T-helper 1 cell (primary cell): ENCODE measurements around the gene TSPAN11.

ENCODE experiments used
- DNase-seq, 5 donors: peaks; one replicate each; pipeline ENCODE4 v3.0.0-alpha.2; 2012 to 2020

TSPAN11 gene

GRCh38 chr12:30961030-30961429 is 34.5 kb downstream of the TSPAN11 start:
- DNase-seq: no peak

- DNase-seq: no peak
Measured at GRCh38 chr12:30962047-30962446, 35.5 kb downstream of the TSPAN11 start.

GRCh38 chr12:30963709-30964564 is 37.4 kb downstream of the TSPAN11 start:
- DNase-seq: no peak

- DNase-seq: no peak
Measured at GRCh38 chr12:30964896-30965612, 38.5 kb downstream of the TSPAN11 start.

GRCh38 chr12:30965613-30965985 is 39.1 kb downstream of the TSPAN11 start:
- DNase-seq: no peak

- DNase-seq: no peak
Measured at GRCh38 chr12:30967026-30967425, 40.5 kb downstream of the TSPAN11 start.

GRCh38 chr12:30968211-30968610 is 41.7 kb downstream of the TSPAN11 start:
- no peak for DNase-seq

- no peak for DNase-seq
Measured at GRCh38 chr12:30969006-30969405, 42.5 kb downstream of the TSPAN11 start.

- no peak for DNase-seq
Measured at GRCh38 chr12:30969606-30970395, 43.3 kb downstream of the TSPAN11 start.

- DNase-seq: no peak
Measured at GRCh38 chr12:30970559-30971197, 44.1 kb downstream of the TSPAN11 start.

- DNase-seq: no peak
Measured at GRCh38 chr12:30972035-30972434, 45.5 kb downstream of the TSPAN11 start.

GRCh38 chr12:30973175-30973574 is 46.6 kb downstream of the TSPAN11 start:
- no peak for DNase-seq

- no peak for DNase-seq
Measured at GRCh38 chr12:30973830-30974229, 47.3 kb downstream of the TSPAN11 start.

GRCh38 chr12:30974746-30975500 is 48.4 kb downstream of the TSPAN11 start:
- no peak for DNase-seq

GRCh38 chr12:30975581-30975980 is 49.0 kb downstream of the TSPAN11 start:
- no peak for DNase-seq

GRCh38 chr12:30976206-30976605 is 49.7 kb downstream of the TSPAN11 start:
- no peak for DNase-seq

- DNase-seq: no peak
Measured at GRCh38 chr12:30977124-30977523, 50.6 kb downstream of the TSPAN11 start.

- no peak for DNase-seq
Measured at GRCh38 chr12:30977537-30978349, 51.2 kb downstream of the TSPAN11 start.

GRCh38 chr12:30978639-30979038 is 52.1 kb downstream of the TSPAN11 start:
- no peak for DNase-seq

- no peak for DNase-seq
Measured at GRCh38 chr12:30979371-30980259, 53.1 kb downstream of the TSPAN11 start.
